Testis (tissue), 3 donors: Measurements from ENCODE around the gene SYNM. TPM values are rescaled to one million over a fixed set of nuclear protein-coding genes. Genes with fewer than 3 reads are reported as not detected.

Experiments used
- DNase-seq: peaks from one replicate; pipeline ENCODE4 v3.0.0-alpha.2; 2019
- H3K27ac ChIP-seq, 2 donors: fragments of 200-600 bp; sonication (generic); one replicate each; pipeline ENCODE4 v1.5.1; 2019
- H3K27me3 ChIP-seq: fragments of 200-600 bp; sonication (generic); one replicate; pipeline ENCODE4 v1.5.1; 2019
- H3K36me3 ChIP-seq: fragments of 200-600 bp; sonication (generic); one replicate; pipeline ENCODE4 v1.5.1; 2017; ENCODE audit warnings: low read depth; ENCODE audit errors: missing control alignments
- H3K4me1 ChIP-seq: fragments of 200-600 bp; sonication (generic); one replicate; pipeline ENCODE4 v1.5.1; 2019
- H3K4me3 ChIP-seq, 2 donors: fragments of 200-600 bp; sonication (generic); one replicate each; pipeline ENCODE4 v1.5.1; 2017 to 2019
- H3K9me3 ChIP-seq: fragments of 200-600 bp; sonication (generic); one replicate; pipeline ENCODE4 v1.5.1; 2017
- POLR2A ChIP-seq: fragments of 450-650 bp; IDR thresholded peaks from one replicate; pipeline ENCODE4 v1.6.1; 2017; ENCODE audit warnings: antibody characterized with exemption, mild to moderate bottlenecking, moderate library complexity
- WGBS, 2 donors: methylation state at CpG; one replicate each; pipeline ENCODE4 v1.1.5; 2018; 5-methylcytosine and 5-hydroxymethylcytosine counted together
- intact Hi-C: fragments of 100-400 bp; cut with DNase I; formaldehyde crosslinking; loops from one replicate; pipeline ENCODE4 v1.15.1; 2023; ENCODE audit warnings: low total_unique reads
- polyA plus RNA-seq: library from polyadenylated mRNA; stranded (reverse); fragments of 350-450 nt; fragmentation: Illumina TruSeq; extraction: RNeasy Lipid Tissue Mini Kit (QIAGEN cat#74804); gene quantifications from one replicate; pipeline ENCODE4 v1.2.3, GENCODE V29; 2014; ENCODE audit warnings: low read depth, low replicate concordance; ENCODE audit not compliant: insufficient read depth
- total RNA-seq, 2 donors: library from RNA; depleted of rRNA; stranded (reverse); fragments of >200 nt; gene quantifications; one replicate each; pipeline ENCODE4 v1.2.3, GENCODE V29; 2016
- TF ChIP-seq, protein P1 (sequence below), 3 experiments: fragments of 450-650 bp in 2 of 3; fragments of 200-600 bp in 1 of 3; sonication (generic) in 1 of 3; IDR thresholded peaks; one replicate each; pipeline ENCODE4 v1.5.1; 2016 to 2019; ENCODE audit warnings: antibody characterized with exemption in 3 of 3, mild to moderate bottlenecking in 2 of 3, moderate library complexity in 1 of 3

SYNM gene
- total and polyA plus RNA-seq, 3 donors from 2014 or later: 10.0 to 17.9 (median 11.1) TPM

DNA sequence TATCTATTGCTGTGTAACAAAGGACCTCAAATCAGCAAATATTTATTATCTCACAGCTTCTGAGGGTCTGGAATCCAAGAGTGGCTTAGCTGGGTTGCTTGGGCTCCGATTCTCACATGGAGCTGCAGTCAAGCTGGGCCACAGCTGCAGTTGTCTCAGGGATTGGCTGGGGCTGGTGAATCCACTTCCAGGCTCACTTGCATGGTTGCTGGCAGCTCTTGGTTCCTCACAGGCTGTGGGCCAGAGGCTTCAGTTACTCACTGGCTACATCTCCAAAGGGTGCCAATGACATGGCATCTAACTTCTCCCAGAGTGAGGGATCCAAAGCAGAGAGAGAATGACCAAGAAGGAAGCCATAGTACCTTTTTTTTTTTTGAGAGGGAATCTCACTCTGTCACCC lies 13.9 kb upstream of the SYNM start:
- TF ChIP-seq POLR2A: no peak
- TF ChIP-seq, protein P1, sequence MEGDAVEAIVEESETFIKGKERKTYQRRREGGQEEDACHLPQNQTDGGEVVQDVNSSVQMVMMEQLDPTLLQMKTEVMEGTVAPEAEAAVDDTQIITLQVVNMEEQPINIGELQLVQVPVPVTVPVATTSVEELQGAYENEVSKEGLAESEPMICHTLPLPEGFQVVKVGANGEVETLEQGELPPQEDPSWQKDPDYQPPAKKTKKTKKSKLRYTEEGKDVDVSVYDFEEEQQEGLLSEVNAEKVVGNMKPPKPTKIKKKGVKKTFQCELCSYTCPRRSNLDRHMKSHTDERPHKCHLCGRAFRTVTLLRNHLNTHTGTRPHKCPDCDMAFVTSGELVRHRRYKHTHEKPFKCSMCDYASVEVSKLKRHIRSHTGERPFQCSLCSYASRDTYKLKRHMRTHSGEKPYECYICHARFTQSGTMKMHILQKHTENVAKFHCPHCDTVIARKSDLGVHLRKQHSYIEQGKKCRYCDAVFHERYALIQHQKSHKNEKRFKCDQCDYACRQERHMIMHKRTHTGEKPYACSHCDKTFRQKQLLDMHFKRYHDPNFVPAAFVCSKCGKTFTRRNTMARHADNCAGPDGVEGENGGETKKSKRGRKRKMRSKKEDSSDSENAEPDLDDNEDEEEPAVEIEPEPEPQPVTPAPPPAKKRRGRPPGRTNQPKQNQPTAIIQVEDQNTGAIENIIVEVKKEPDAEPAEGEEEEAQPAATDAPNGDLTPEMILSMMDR (IDR thresholded peaks at IDR 0.05): no peak
- no peaks in the 10 kb centered on the region for H3K9me3 ChIP-seq
- no peaks in the 10 kb centered on the region for H3K4me1 ChIP-seq
- no peaks in the 10 kb centered on the region for H3K27me3 ChIP-seq
- H3K4me3 ChIP-seq: no peak overlapping the region
- H3K27ac ChIP-seq: no peak overlapping the region
- no peak for DNase-seq
- intact Hi-C loops: no loop called here
- no peaks in the 10 kb centered on the region for H3K36me3 ChIP-seq
- WGBS, 2 donors: 94 to 100% methylated on average over 1 of the region's 1 CpG

DNA sequence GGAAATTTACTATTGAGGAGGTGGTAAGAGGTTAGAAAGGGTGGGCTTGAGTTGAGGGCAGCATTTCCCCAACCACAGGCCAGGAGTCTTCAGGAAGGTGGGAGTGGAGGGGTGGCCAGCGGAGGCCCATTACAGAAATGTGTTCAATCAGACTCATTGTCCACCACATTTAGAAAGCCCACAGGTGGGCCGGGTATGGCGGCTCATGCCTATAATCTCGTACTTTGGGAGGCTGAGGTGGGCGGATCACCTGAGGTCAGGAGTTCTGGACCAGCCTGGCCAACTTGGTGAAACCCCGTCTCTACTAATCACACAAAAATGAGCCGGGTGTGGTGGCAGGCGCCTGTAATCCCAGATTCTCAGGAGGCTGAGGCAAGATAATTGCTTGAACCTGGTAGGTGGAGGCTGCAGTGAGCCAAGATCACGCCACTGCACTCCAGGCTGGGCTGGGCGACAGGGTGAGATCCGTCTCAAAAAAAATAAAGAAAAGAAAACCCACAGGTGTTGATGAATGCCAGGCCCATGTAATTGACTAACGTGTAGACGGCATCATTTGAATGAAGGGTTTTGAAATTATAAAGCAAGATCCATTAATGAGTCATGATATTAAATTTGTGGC lies 12.2 kb upstream of the SYNM start:
- Histone ChIP-seq H3K27ac (no peak overlapping the region), H3K4me3 (no peak overlapping the region), H3K4me1 (no peaks in the 10 kb centered on the region), H3K36me3 (no peaks in the 10 kb centered on the region), H3K27me3 (no peaks in the 10 kb centered on the region), H3K9me3 (no peaks in the 10 kb centered on the region)
- intact Hi-C loops: no loop called here
- TF ChIP-seq, protein P1 (IDR thresholded peaks at IDR 0.05): no peak
- TF ChIP-seq POLR2A: no peak
- WGBS, 2 donors: 93 to 95% methylated on average over 13 of the region's 13 CpGs
- no peak for DNase-seq

DNA sequence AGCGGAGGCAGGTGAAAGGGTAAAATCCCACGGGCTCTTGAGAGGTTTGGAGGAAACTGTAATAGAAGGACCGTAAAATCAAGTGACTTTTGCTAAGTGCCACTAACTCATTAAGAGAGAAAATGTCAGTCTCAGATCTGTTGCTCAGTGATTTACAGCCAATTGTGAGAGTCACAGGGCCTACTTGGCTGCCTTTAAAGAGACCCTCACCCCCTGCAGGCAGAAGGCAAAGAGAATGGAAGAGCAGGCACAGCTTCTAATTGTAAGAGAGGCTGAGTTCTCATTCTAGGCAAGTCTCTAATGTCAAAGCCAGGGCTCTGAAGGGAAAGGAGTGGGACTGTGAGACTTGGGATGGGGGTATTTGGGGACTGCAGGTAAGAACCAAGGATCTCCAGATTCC lies 9.3 kb upstream of the SYNM start:
- TF ChIP-seq, protein P1 (IDR thresholded peaks at IDR 0.05): no peak
- TF ChIP-seq POLR2A: no peak
- Histone ChIP-seq H3K4me1 (peaks cover 5% of the 10 kb centered on the region), H3K27ac (no peak overlapping the region), H3K4me3 (no peak overlapping the region), H3K36me3 (no peaks in the 10 kb centered on the region), H3K9me3 (no peaks in the 10 kb centered on the region), H3K27me3 (no peaks in the 10 kb centered on the region)
- no peak for DNase-seq
- WGBS, 2 donors: 70 to 80% methylated on average over 3 of the region's 3 CpGs
- intact Hi-C loops: no loop called here

DNA sequence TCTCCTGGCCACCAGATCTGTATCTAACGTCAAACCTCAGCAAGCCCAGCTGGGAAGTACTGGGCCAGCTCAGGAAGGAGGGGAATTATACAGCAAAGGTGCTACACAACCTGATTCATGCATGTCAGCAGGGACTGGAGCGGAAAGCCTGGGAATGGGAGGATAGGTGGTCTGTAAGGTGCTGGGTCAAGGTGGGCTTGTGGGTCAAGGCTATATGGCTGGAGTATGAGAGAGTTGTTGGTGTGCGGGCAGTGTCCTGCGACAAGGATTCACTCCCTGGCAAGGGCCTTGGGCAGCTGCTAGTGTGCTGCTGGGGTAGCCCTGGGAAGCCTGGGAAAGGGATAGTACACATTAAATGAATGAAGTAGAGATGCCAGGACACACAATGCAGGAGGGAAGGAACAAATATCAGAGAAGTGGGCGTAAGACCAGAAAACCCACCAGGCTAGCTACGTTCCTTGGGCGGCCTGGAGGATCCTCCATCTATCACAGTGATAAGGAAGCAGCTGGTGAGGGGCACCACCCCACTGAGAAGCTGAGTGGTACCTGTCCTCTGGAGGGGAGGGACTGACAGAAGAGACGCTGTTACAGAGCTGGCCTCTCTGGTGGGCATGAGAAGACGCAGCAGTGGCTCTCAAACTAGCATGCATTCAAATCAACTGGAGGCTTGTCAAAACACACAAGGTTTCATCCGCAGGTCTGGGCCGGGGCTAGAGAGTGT lies 8.5 kb upstream of the SYNM start:
- TF ChIP-seq, protein P1 (IDR thresholded peaks at IDR 0.05): no peak
- TF ChIP-seq POLR2A: no peak
- H3K27ac ChIP-seq: no peak overlapping the region
- no peaks in the 10 kb centered on the region for H3K9me3 ChIP-seq
- WGBS, 2 donors: 91 to 95% methylated on average over 11 of the region's 11 CpGs
- H3K36me3 ChIP-seq: no peaks in the 10 kb centered on the region
- H3K27me3 ChIP-seq: no peaks in the 10 kb centered on the region
- intact Hi-C loops: no loop called here
- no peak overlapping the region for H3K4me3 ChIP-seq
- peaks cover 7% of the 10 kb centered on the region for H3K4me1 ChIP-seq
- DNase-seq: no peak
